ENCODE data around the gene NFATC4.

The NFATC4 gene

DNA sequence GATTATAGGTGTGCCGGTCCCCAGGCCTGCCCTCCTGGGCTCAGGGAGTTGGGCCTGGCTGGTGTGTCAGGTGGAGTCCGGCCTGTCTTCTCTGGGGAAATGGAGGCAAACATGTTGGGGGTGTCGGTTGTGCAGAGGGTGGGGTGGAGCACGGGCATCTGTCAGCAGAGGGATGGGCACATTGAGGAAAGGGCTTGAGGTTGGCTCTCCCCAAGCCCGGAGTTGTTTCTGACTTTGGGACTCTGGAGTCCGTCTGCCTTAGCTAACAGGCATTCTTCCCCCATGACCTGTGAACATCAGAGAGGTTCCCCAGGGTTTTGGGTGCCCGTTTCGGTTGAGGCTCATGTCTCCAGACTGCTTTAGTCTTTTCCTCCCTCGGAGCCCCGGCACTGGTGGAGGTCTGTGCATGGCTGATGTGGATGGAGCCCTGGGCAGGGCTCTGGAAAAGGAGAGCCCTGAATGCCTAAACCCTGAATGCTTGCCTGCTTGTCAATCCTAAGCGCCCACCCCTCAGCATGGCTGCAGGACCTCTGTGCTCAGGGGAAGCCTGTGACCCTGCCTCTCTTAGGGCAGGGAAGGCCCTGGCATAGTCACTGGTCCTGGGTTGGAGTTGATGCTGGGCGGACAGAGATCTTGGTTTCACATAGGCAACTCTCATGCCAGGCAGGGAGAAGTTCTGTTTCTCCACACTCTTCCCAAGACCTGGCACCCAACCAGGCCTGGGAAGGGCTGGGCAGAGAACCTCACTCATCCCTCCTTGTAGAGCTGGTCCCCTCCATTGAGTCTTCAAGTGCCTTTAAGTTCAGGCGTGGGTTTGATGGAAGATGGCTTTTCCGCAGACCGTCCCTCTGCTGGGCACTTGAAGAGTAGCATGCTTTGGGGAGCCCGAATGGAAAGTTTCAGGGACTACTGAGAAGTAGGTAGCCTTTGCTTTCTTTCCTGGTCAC lies 43.7 kb downstream of the NFATC4 start:
- DNase-seq: peak; percentile 6

DNA sequence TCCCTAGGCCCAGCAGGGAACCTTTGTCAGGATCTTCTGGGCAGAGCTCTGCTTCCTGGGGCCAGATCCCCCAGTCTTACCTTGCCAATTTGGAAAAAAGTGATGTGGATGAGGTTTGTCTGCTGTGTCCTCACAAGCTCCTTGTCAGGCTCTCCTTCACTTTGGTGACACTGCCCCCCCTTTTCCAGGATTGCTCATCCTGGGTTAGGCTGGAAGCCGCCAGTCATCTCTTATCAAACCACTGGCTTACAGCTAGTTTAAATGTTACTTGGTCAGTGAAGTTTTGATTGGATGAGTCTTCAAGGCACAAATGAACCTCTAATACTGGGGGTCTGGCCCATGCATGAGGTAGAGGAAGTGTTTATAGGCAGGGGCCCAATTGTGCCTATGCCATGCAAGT lies 46.1 kb downstream of the NFATC4 start:
- DNase-seq: no peak

DNA sequence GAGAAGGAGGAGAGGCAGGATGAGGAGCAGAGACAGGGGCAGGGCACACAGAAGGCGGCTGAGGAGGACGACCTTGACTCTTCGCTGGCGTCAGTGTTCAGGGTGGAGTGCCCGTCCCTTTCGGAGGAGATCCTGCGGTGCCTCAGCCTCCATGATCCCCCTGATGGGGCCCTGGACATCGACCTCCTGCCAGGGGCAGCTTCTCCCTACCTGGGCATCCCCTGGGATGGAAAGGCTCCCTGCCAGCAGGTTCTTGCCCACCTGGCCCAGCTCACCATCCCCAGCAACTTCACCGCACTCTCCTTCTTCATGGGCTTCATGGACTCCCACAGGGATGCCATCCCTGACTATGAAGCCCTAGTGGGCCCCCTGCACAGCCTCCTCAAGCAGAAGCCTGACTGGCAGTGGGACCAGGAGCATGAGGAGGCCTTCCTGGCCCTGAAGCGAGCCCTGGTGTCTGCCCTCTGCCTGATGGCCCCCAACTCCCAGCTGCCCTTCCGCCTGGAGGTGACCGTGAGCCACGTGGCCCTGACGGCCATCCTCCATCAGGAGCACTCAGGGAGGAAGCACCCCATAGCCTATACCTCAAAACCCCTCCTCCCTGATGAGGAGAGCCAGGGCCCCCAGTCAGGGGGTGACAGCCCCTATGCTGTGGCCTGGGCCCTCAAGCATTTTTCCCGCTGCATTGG lies 46.9 kb downstream of the NFATC4 start:
- DNase-seq: no peak

DNA sequence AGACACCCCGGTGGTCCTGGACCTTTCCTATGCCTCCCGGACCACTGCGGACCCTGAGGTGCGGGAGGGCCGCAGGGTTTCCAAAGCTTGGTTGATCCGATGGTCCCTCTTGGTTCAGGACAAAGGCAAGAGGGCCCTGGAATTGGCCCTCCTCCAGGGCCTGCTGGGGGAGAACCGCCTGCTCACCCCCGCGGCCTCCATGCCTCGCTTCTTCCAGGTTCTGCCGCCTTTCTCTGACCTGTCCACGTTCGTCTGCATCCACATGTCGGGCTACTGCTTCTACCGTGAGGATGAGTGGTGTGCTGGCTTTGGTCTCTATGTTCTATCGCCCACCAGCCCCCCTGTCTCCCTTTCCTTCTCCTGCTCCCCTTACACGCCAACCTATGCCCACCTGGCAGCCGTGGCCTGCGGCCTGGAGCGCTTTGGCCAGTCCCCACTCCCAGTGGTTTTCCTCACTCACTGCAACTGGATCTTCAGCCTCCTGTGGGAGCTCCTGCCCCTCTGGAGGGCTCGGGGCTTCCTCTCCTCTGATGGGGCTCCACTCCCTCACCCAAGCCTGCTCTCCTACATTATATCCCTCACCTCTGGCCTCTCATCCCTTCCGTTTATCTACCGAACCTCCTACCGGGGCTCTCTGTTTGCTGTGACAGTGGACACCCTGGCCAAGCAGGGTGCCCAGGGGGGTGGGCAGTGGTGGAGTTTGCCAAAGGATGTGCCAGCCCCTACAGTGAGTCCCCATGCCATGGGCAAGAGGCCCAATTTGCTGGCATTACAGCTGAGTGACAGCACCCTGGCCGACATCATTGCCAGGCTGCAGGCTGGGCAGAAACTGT lies 47.7 kb downstream of the NFATC4 start:
- DNase-seq: no peak

DNA sequence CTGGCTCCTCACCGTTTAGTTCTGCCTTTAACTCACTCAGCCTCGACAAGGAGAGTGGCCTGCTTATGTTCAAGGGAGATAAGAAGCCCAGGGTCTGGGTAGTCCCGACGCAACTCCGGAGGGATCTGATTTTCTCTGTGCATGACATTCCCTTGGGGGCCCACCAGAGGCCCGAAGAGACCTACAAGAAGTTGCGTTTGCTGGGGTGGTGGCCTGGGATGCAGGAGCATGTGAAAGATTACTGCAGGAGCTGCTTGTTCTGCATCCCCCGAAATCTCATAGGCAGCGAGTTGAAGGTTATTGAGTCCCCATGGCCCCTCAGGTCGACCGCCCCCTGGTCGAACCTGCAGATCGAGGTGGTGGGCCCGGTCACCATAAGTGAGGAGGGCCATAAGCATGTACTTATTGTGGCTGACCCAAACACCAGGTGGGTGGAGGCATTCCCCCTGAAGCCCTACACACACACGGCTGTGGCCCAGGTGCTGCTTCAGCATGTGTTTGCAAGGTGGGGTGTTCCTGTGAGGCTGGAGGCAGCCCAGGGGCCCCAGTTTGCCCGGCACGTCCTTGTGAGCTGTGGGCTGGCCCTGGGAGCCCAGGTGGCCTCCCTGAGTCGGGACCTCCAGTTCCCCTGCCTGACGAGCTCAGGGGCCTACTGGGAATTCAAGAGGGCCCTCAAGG lies 48.4 kb downstream of the NFATC4 start:
- DNase-seq: no peak

DNA sequence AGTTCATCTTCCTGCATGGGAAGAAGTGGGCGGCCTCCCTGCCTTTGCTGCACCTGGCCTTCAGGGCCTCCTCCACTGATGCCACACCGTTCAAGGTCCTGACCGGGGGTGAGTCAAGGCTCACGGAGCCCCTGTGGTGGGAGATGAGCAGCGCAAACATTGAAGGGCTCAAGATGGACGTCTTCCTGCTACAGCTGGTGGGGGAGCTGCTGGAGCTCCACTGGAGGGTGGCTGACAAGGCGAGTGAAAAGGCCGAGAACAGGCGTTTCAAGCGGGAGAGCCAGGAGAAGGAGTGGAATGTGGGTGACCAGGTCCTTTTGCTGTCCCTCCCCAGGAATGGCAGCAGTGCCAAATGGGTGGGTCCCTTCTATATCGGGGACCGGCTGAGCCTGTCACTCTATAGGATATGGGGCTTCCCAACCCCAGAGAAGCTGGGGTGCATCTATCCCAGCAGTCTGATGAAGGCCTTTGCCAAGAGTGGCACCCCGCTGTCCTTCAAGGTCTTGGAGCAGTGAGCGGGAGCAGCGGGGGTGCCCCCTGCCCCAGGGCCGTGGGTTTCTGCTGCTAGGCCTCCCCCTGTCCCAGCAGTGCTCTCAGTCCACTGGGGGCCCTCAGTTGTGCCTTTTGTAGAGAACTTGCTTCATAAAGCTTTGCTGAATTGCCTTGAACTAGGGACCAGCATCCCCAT lies 49.1 kb downstream of the NFATC4 start:
- DNase-seq: no peak

DNA sequence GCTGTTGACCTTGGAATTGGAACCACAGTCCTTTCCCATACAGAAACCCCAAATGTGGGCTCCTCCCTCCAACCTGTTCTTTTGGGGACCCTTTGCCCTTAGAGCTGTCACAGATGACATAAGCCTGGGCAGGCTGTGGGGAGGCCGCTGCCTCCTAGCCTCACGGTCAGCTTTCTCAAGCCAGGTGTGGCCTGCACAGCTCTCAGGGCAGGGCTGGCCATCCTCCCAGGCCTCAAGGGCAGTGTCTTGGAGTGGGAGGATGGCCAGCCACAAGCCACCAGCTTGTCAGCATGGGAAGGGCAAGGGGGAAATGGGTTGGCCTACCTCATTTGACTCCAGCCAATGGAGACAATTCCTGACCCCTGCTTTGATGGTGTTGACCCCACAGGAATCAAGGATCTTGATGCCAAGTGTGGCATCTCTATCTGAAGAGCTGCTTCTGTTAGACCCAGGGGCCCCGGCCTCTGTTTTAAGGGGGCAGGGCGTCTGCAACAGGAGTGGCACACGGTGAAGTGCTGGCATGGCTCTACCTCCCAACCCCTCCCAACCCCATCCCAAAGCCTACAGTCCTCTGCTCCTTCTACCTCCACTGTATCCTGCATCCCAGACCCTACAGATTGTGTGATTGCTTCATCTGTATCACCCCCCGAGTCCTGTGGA lies 50.0 kb downstream of the NFATC4 start:
- no peak for DNase-seq

DNA sequence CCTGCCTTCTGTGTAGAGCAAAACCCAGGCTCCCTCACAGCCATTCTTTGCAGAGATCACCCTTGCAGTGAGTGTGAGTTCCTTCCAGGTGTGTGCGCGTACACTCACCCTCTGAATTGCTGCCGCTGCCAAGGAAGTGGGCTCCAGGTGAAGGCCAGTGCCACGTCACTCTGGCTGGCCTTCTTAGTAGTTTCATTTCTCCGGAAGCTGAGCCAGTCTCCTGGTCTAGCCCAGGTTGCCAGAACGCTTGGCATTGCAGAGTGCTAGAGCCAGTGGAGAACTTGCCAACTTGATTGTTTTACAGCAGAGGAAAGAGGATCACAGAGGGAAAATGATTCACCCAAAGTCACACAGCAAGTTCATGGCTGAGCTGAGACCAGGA lies 50.5 kb downstream of the NFATC4 start:
- DNase-seq: no peak

DNA sequence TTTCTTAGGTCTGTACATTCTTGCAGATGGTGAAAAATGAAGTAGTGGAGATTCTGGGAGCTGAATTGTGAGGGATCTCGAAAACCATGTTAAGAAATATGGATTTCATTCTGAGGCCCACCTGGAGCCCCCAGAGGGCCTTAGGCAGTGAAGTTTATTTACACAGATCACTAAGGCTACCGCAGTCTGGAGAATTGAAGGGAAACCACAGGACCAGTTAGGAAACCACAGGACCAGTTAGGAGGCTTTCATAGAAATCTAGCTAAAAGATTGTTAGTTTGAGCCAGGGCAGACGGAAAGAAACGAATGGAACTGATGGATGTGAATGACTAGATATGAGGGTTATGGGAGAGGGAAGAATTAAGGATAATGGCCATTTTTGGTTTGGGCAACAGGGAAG lies 54.3 kb downstream of the NFATC4 start:
- no peak for DNase-seq

DNA sequence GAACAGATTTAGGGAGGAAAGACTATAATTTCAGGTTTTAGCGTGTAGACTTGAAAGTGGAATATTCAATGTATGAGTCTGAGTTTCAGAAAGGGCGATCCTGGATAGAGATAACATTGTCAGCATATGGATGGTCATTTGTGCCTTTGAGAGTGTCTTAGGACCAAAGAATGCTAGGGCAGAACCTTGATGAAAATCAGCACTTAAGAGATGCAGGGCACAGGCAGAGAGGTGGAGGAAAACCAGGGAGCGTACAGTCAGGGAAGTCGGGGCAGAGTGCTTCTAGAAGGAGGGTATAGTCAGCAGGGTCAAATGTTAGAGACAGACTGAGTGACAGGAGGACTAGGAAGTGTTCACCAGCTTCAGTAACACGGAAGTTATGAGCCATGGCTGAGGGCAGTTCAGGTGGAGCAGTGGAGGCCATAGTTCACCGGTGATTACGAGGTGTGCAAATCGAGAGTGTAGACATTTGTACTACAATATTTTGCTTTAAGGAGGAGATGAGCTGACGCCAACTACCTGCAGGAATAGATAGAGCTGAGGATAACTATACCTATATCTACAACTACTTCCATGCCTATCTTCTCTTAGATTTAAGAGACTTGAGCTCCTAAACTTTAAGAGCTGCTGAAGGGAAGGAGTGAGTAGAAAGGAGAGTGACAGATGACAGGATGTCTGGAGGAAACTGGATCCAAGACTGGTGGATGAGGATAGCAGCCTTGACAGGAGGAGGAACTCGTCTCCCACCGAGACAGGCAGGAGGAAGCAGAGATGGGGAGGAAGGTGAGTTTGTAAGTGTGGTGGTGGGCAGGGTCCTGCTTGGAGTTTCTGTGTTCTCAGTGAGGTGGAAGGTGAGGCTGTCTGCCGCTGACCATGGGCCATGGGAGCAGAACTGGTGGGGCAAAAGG lies 55.0 kb downstream of the NFATC4 start:
- DNase-seq: no peak

DNA sequence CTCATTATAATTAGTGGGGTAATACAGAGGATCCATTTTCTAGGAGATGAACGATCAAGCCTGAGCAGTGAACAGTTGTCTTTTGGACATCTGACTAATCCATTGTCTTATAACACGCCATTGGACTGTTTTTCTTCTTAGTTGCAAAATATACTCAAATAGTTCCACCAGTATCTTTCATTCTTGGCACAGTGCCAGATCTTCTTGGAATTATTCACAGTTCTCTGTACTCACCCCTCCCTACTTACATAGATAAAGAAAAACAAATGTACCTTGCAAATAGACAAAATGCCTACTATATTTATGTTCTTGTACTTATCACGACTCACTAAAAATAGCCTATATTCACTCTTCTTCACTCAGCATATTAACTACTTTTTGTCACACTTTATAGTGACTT lies 57.7 kb downstream of the NFATC4 start:
- DNase-seq: no peak

DNA sequence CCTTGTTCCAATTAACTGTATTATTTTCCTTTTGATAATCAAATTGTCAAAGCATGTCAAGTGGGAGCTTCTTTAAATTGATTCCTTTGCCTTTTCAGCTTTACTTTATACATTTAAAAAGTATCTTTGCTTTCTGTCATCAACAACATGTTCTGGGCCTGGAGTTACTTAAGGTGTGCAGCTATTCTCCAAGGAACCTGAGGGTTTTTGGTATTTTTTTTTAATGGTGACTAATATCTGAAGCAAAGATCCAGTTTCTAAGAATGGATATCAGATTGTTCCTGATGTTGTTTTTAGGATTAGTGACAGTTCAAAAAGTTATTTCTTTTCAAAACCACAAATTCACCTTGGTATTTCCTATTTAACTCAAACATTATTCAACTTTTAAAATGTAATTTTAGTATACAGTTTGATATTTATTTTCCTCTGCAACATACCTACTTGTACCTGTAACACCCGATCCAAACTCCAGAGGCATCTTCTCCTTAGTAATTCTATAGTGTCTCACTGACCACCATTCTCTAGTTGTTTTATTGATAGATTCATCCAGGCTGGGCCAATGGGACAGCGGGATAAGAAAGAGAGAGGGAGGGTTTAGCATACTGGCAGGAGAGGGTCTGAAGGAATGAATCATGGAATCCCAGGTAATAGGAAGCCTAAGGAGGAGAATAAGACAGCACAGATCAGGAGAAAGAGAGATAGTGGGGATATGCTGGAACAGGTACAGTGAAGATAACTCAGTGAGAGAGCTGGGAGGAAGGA lies 58.3 kb downstream of the NFATC4 start:
- DNase-seq: no peak

DNA sequence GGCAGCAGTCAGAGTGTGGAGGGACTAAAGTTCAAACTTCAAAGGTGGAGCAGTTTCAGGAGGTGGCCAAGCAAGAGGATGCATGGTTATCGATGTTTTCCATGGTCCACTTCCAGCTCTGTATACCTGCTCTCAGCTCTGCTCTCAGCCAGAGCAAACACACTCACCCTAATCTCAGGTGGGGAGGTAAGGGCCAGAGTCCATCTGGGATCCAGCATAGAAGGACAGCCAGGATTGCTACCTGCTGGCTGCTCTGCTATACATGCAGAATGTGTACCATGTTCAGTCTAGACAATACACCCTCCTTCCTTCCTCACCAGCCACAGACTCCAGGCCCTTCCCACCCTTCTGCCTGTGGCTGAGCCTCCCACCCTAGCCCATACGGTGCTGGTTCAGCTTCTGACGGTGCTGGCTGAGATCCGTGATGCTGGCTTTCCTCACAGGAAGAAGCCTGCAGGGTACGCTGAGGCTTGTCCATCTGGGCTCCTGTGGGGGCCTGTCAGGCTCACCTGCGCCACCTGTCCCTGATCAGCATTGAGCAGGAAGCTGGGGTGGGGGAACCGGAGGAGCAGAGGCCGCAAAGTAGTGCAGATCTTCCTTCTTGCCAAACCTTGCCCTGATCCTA lies 59.0 kb downstream of the NFATC4 start:
- no peak for DNase-seq

DNA sequence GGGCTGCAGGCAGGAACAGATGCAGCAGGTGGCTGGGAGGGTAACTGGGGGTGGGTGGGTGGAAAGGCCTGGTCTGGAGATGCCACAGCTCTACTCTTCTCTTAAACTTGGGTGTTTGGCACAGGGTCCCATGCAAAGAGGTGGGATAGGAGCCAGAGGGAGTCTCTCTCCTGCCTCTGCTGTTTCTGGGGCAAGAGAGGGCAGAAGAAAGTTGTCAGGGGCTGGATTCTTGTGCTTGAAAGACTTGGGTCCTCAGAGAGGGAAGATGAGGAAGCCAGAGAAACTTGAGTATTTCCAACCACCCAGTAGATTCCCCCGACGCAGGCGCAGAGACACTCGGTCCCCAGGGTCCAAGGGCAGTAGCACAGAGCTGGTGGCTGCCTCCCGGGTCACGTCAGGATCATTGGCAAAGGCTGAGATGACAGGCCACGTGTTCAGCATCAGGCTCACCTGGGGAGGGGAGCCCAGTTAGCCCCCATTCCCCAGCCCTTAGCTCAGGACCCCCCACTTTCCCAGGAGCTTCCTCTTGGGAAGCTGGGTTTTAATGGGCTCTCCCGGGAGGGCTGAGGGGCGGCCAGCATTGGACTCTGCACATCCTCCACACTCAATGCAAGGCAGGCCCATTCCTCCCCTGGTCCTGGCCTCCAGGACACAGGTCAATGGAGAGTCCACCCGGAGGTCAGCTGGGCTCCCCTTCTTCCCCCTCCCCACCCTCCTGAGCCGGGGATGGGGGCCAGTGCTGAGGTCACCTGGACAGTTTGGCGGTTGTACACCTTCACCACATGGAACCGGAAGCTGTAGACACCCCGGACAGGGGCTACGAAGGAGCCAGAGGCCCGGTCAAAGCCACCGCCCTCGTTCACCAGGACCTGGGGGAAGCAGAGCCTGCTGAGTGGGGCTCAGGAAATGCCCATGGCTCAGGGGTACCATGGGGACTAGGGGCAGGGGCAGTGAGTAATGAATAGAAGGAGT lies 59.8 kb downstream of the NFATC4 start:
- DNase-seq: no peak

DNA sequence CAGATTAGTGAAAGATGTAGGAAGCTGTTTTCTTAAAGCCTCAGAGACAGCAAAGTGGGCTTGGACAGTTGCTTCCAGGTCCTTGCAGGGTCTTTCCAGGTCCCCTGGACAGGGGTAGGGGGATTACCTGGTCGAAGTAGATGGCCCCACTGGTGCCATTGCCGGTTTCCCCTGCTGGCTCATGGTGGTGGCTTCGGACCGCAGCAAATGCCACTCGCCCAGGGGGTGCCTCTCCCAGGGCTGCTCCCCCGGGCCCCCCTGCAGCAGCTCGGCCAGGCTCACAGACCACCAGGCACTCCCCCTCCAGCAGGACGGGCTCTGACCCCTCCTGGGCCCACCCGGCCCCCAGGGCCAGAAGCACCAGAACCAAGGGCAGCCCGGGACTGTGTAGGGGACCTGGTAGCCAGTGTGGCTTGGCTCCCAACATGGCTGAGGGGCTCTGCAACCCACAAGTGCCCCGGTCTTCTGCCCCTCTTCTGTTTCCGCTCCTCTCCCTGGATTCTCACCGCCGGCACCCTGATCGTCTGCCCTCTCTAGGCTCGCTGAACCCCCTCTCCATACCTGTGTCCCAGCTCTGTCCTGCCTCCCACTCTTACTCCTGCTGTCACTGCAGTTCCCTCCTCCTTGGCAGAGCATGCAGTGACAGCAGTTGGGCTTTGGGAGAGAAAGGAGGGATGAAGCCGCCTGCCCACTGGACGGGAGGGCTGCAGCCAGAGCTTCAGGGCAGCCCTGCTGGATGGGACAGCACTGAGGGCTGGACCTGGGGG lies 60.8 kb downstream of the NFATC4 start:
- no peak for DNase-seq

Measured in NCI-H1436 (cell line).